H9 (cell line): ENCODE data around the gene PPOX. TPM values are rescaled to one million over a fixed set of nuclear protein-coding genes. Genes with fewer than 3 reads are reported as not detected.

Source experiments
- DNase-seq: peaks from one replicate; pipeline ENCODE4 v3.0.0-alpha.2; 2017
- H2AFZ ChIP-seq: one replicate; pipeline ENCODE4 v1.6.1; 2013; ENCODE audit warnings: mild to moderate bottlenecking, low read length, control low read depth, moderate library complexity
- H2AK5ac ChIP-seq: 2 replicates; pipeline ENCODE4 v1.6.1; 2013; ENCODE audit warnings: low read length, control low read depth, mixed read lengths; ENCODE audit not compliant: insufficient read length
- H2BK120ac ChIP-seq: one replicate; pipeline ENCODE4 v1.6.1; 2013; ENCODE audit warnings: low read depth, mild to moderate bottlenecking, low read length, control low read depth, inconsistent platforms; ENCODE audit not compliant: poor library complexity, severe bottlenecking
- H2BK12ac ChIP-seq: 2 replicates; pipeline ENCODE4 v1.6.1; 2013; ENCODE audit warnings: low read length, control low read depth, mixed read lengths, low read depth; ENCODE audit not compliant: insufficient read length
- H2BK15ac ChIP-seq: 2 replicates; pipeline ENCODE4 v1.6.1; 2013; ENCODE audit warnings: low read depth, low read length, control low read depth
- H2BK20ac ChIP-seq: one replicate; pipeline ENCODE4 v1.6.1; 2013; ENCODE audit warnings: low read depth, mild to moderate bottlenecking, low read length, control low read depth, inconsistent platforms; ENCODE audit not compliant: poor library complexity, severe bottlenecking
- H2BK5ac ChIP-seq: 2 replicates; pipeline ENCODE4 v1.6.1; 2013; ENCODE audit warnings: low read length, control low read depth, mixed read lengths; ENCODE audit not compliant: insufficient read length
- H3K14ac ChIP-seq: 2 replicates; pipeline ENCODE4 v1.6.1; 2013; ENCODE audit warnings: low read length, control low read depth; ENCODE audit not compliant: insufficient read depth
- H3K18ac ChIP-seq: 2 replicates; pipeline ENCODE4 v1.6.1; 2013; ENCODE audit warnings: low read depth, mild to moderate bottlenecking, mixed read lengths, low read length, control low read depth; ENCODE audit not compliant: insufficient read length
- H3K23ac ChIP-seq: 2 replicates; pipeline ENCODE4 v1.6.1; 2013; ENCODE audit warnings: low read length, control low read depth, mixed read lengths, low read depth; ENCODE audit not compliant: insufficient read length
- H3K23me2 ChIP-seq: 2 replicates; pipeline ENCODE4 v1.6.1; 2013; ENCODE audit warnings: low read depth, mild to moderate bottlenecking, mixed read lengths, low read length, control low read depth; ENCODE audit not compliant: insufficient read length, poor library complexity, severe bottlenecking
- H3K27ac ChIP-seq: 2 replicates; pipeline ENCODE4 v1.5.1; 2013; ENCODE audit warnings: low read length, control low read depth, mixed read lengths, low read depth; ENCODE audit not compliant: insufficient read length
- H3K27me3 ChIP-seq: 2 replicates; pipeline ENCODE4 v1.6.1; 2013; ENCODE audit warnings: low read length, control low read depth, inconsistent platforms; ENCODE audit not compliant: insufficient read depth
- H3K4ac ChIP-seq: 2 replicates; pipeline ENCODE4 v1.6.1; 2013; ENCODE audit warnings: low read depth, mild to moderate bottlenecking, control low read depth, inconsistent platforms, low read length, moderate library complexity
- H3K4me1 ChIP-seq: 2 replicates; pipeline ENCODE4 v1.6.1; 2013; ENCODE audit warnings: low read length, control low read depth, inconsistent platforms; ENCODE audit not compliant: insufficient read depth
- H3K4me2 ChIP-seq: 2 replicates; pipeline ENCODE4 v1.6.1; 2013; ENCODE audit warnings: low read length, control low read depth, mixed read lengths; ENCODE audit not compliant: insufficient read length, insufficient read depth
- H3K56ac ChIP-seq: 2 replicates; pipeline ENCODE4 v1.6.1; 2013; ENCODE audit warnings: low read depth, mild to moderate bottlenecking, mixed read lengths, low read length, control low read depth; ENCODE audit not compliant: insufficient read length
- H3K79me1 ChIP-seq: 2 replicates; pipeline ENCODE4 v1.6.1; 2013; ENCODE audit warnings: low read depth, mild to moderate bottlenecking, moderate library complexity, low read length, control low read depth, inconsistent platforms; ENCODE audit not compliant: insufficient read depth, poor library complexity, severe bottlenecking
- H3K79me2 ChIP-seq: 2 replicates; pipeline ENCODE4 v1.6.1; 2013; ENCODE audit warnings: low read length, control low read depth, inconsistent platforms; ENCODE audit not compliant: insufficient read depth
- H3K9ac ChIP-seq: 2 replicates; pipeline ENCODE4 v1.6.1; 2013; ENCODE audit warnings: low read length, control low read depth, mixed read lengths; ENCODE audit not compliant: insufficient read length; ENCODE audit errors: extremely low read depth
- H3K9me3 ChIP-seq: one replicate; pipeline ENCODE4 v1.6.1; 2013; ENCODE audit warnings: low read depth, low read length, inconsistent platforms; ENCODE audit not compliant: control insufficient read depth
- H3T11ph ChIP-seq: one replicate; pipeline ENCODE4 v1.6.1; 2013; ENCODE audit warnings: mild to moderate bottlenecking, low read length, control low read depth, inconsistent platforms
- H4K20me1 ChIP-seq: one replicate; pipeline ENCODE4 v1.6.1; 2013; ENCODE audit not compliant: control insufficient read depth, insufficient read length, insufficient read depth
- H4K5ac ChIP-seq: 2 replicates; pipeline ENCODE4 v1.6.1; 2013; ENCODE audit warnings: low read depth, mild to moderate bottlenecking, mixed read lengths, low read length, control low read depth; ENCODE audit not compliant: insufficient read length
- H4K8ac ChIP-seq: replicated peaks from 2 replicates; pipeline ENCODE4 v1.6.1; 2013; ENCODE audit warnings: low read length, control low read depth, mixed read lengths, low read depth; ENCODE audit not compliant: insufficient read length
- H4K91ac ChIP-seq: 2 replicates; pipeline ENCODE4 v1.6.1; 2013; ENCODE audit warnings: low read depth, mild to moderate bottlenecking, moderate library complexity, mixed read lengths, low read length, control low read depth; ENCODE audit not compliant: insufficient read length
- H3K27ac Mint-ChIP-seq, 3 experiments: 2 replicates in 2 of 3; 3 replicates in 1 of 3; pipeline ENCODE4 v1.8.0; 2020 to 2021; ENCODE audit warnings: mixed read lengths in 3 of 3, mild to moderate bottlenecking in 1 of 3, moderate library complexity in 1 of 3
- H3K27me3 Mint-ChIP-seq: 2 replicates; pipeline ENCODE4 v1.8.0; 2021; ENCODE audit warnings: low read depth, mild to moderate bottlenecking, moderate library complexity, mixed read lengths
- H3K36me3 Mint-ChIP-seq, 3 experiments: 2 replicates in 2 of 3; 3 replicates in 1 of 3; pipeline ENCODE4 v1.8.0; 2020 to 2021; ENCODE audit warnings: low read depth in 3 of 3, mixed read lengths in 3 of 3; ENCODE audit not compliant: insufficient read depth in 1 of 3
- H3K4me1 Mint-ChIP-seq, 2 experiments: 2 replicates each; pipeline ENCODE4 v1.8.0; 2020; ENCODE audit warnings: mixed read lengths in 2 of 2
- H3K4me3 Mint-ChIP-seq, 2 experiments: 2 replicates in 1 of 2; 3 replicates in 1 of 2; pipeline ENCODE4 v1.8.0; 2020 to 2021; ENCODE audit warnings: mild to moderate bottlenecking in 2 of 2, mixed read lengths in 2 of 2, moderate library complexity in 1 of 2
- H3K9me3 Mint-ChIP-seq, 2 experiments: 2 replicates in 1 of 2; 3 replicates in 1 of 2; pipeline ENCODE4 v1.8.0; 2020; ENCODE audit warnings: mild to moderate bottlenecking in 2 of 2, mixed read lengths in 2 of 2, moderate library complexity in 1 of 2
- CTCF ChIP-seq: fragments of 200-600 bp; sonication (generic); conservative IDR thresholded peaks from 3 replicates; pipeline ENCODE4 v1.8.0; 2021; ENCODE audit warnings: antibody characterized with exemption, mild to moderate bottlenecking
- WGBS: extraction: QIAGEN DNeasy Blood & Tissue Kit; methylation state at CpG from one replicate; pipeline ENCODE4 v1.1.7; 2013; ENCODE audit warnings: missing lambda C conversion rate, low lambda C conversion rate, mixed read lengths; ENCODE audit not compliant: insufficient read length; ENCODE audit errors: extremely low coverage; 5-methylcytosine and 5-hydroxymethylcytosine counted together
- total RNA-seq: library from RNA; stranded (reverse); gene quantifications from 2 replicates; pipeline ENCODE4 v1.2.1, GENCODE V29; 2021

PPOX gene
- total RNA-seq, 1 experiment from 2014 or later, result 39.8 TPM

- no peak overlapping the region for H2AFZ ChIP-seq
- H4K8ac ChIP-seq, result no peak overlapping the region
- TF ChIP-seq CTCF, result no peak
- H3K9me3 ChIP-seq, result no peaks in the 10 kb centered on the region
- no CpG with 5 or more reads among the region's 1 CpG for WGBS
- no peak overlapping the region for H3K9ac ChIP-seq
- H3T11ph ChIP-seq, result no peak overlapping the region
- Mint-ChIP-seq H3K4me1 (peaks cover 18 to 19% of the 10 kb centered on the region in 2 experiments), H3K9me3 (no peaks in the 10 kb centered on the region; a peak in 1 of 5 replicates), H3K36me3 (peaks cover 13 to 47% (median 47%) of the 10 kb centered on the region in 3 experiments; a peak in 6 of 7 replicates), H3K27me3 (no peaks in the 10 kb centered on the region), H3K4me3 (peak overlapping the region in 1 of 2 experiments; percentile 11; a peak in 3 of 5 replicates), H3K27ac (peak overlapping the region in 1 of 3 experiments; percentile 23; a peak in 1 of 7 replicates)
- H3K79me1 ChIP-seq, result peaks cover 8% of the 10 kb centered on the region
- H3K79me2 ChIP-seq, result peaks cover 6% of the 10 kb centered on the region; the same call in 1 of the 2 replicates
- H3K4me2 ChIP-seq, result peak overlapping the region; percentile 98
- no peak overlapping the region for H3K56ac ChIP-seq
- no peaks in the 10 kb centered on the region for H3K4me1 ChIP-seq
- H4K91ac ChIP-seq, result no peak overlapping the region
- H3K4ac ChIP-seq, result no peak overlapping the region
- no peaks in the 10 kb centered on the region for H4K20me1 ChIP-seq
- H3K14ac ChIP-seq, result no peak overlapping the region
- H2BK12ac ChIP-seq, result no peak overlapping the region
- no peak overlapping the region for H2BK120ac ChIP-seq
- H2BK20ac ChIP-seq, result no peak overlapping the region
- no peak overlapping the region for H4K5ac ChIP-seq
- H3K23ac ChIP-seq, result no peak overlapping the region
- H2AK5ac ChIP-seq, result no peak overlapping the region
- H3K18ac ChIP-seq, result no peak overlapping the region
- no peak for DNase-seq
- H3K27ac ChIP-seq, result no peak overlapping the region
- no peak overlapping the region for H2BK15ac ChIP-seq
- H2BK5ac ChIP-seq, result no peak overlapping the region
- peaks cover 13% of the 10 kb centered on the region for H3K23me2 ChIP-seq
- H3K27me3 ChIP-seq, result no peaks in the 10 kb centered on the region
Observed at GRCh38 chr1:161130266-161130665, 36.0 kb upstream of the PPOX start.
